Mesothelial cell of epicardium (in vitro differentiated cells): ENCODE data around the gene SV2B. TPM values are rescaled to one million over a fixed set of nuclear protein-coding genes. Genes with fewer than 3 reads are reported as not detected.

Source experiments
- DNase-seq, 2 experiments: peaks; one replicate each; pipeline ENCODE4 v3.0.0; 2021; ENCODE audit warnings: low spot score in 2 of 2; ENCODE audit not compliant: unreplicated experiment in 2 of 2
- H3K27ac Mint-ChIP-seq: 2 replicates; pipeline ENCODE4 v1.8.0; 2021; ENCODE audit warnings: mixed read lengths
- H3K27me3 Mint-ChIP-seq: 2 replicates; pipeline ENCODE4 v1.8.0; 2021; ENCODE audit warnings: low read depth, mixed read lengths
- H3K36me3 Mint-ChIP-seq: 2 replicates; pipeline ENCODE4 v1.8.0; 2021; ENCODE audit warnings: mixed read lengths
- H3K4me1 Mint-ChIP-seq: 2 replicates; pipeline ENCODE4 v1.8.0; 2021; ENCODE audit warnings: mixed read lengths
- H3K4me3 Mint-ChIP-seq: 2 replicates; pipeline ENCODE4 v1.8.0; 2021; ENCODE audit warnings: mild to moderate bottlenecking, moderate library complexity, mixed read lengths
- H3K9me3 Mint-ChIP-seq: 2 replicates; pipeline ENCODE4 v1.8.0; 2021; ENCODE audit warnings: mixed read lengths
- CTCF ChIP-seq: fragments of 200-600 bp; sonication (generic); IDR thresholded peaks from one replicate; pipeline ENCODE4 v1.5.0; 2021; ENCODE audit warnings: antibody characterized with exemption; ENCODE audit not compliant: unreplicated experiment
- total RNA-seq: library from RNA; stranded (reverse); gene quantifications from 3 replicates; pipeline ENCODE4 v1.2.1, GENCODE V29; 2021

SV2B gene
- total RNA-seq, 1 donor from 2014 or later: 0.29 TPM

- DNase-seq: no peak
- Mint-ChIP-seq H3K4me1 (no peaks in the 10 kb centered on the region), H3K4me3 (no peak overlapping the region), H3K36me3 (no peaks in the 10 kb centered on the region), H3K9me3 (peaks cover 5% of the 10 kb centered on the region), H3K27me3 (peaks cover 54% of the 10 kb centered on the region), H3K27ac (no peak overlapping the region)
- no peak for TF ChIP-seq CTCF
Measured at GRCh38 chr15:91345736-91346135, 245.7 kb downstream of the SV2B start.

- DNase-seq: no peak
- H3K27ac Mint-ChIP-seq: no peak overlapping the region
- H3K4me1 Mint-ChIP-seq: no peaks in the 10 kb centered on the region
- no peaks in the 10 kb centered on the region for H3K36me3 Mint-ChIP-seq
- peaks cover 54% of the 10 kb centered on the region for H3K27me3 Mint-ChIP-seq
- H3K9me3 Mint-ChIP-seq: peaks cover 5% of the 10 kb centered on the region
- no peak for TF ChIP-seq CTCF
- no peak overlapping the region for H3K4me3 Mint-ChIP-seq
Measured at GRCh38 chr15:91346259-91346658, 246.2 kb downstream of the SV2B start.

GRCh38 chr15:91348752-91349500 is 248.9 kb downstream of the SV2B start:
- Mint-ChIP-seq H3K27ac (no peak overlapping the region), H3K36me3 (no peaks in the 10 kb centered on the region), H3K4me1 (no peaks in the 10 kb centered on the region), H3K9me3 (peaks cover 5% of the 10 kb centered on the region), H3K4me3 (no peak overlapping the region), H3K27me3 (peaks cover 58% of the 10 kb centered on the region)
- no peak for DNase-seq
- no peak for TF ChIP-seq CTCF

Other genes with a start within 250 kb of the SV2B start
- 97.7 to 98.8 TPM (median 98.8 TPM) in 3 replicates for gene FURIN, start 231.7 kb upstream of the SV2B start, total RNA-seq
- 26.5 to 32.6 TPM (median 29.4 TPM) in 3 replicates for gene FES, start 215.8 kb upstream of the SV2B start, total RNA-seq
- 89.0 to 104 TPM (median 101 TPM) in 3 replicates for gene MAN2A2, start 197.0 kb upstream of the SV2B start, total RNA-seq
- gene HDDC3, start 167.7 kb upstream of the SV2B start, total RNA-seq: 11.5 to 12.4 TPM (median 11.9 TPM) in 3 replicates
- gene UNC45A, start 165.0 kb upstream of the SV2B start, total RNA-seq: 75.8 to 79.7 TPM (median 79.3 TPM) in 3 replicates
- gene RCCD1, start 145.4 kb upstream of the SV2B start, total RNA-seq: 18.6 to 21.5 TPM (median 20.2 TPM) in 3 replicates
- 51.7 to 59.1 TPM (median 56.9 TPM) in 3 replicates for gene PRC1, start 105.7 kb upstream of the SV2B start, total RNA-seq
- 21.7 to 26.2 TPM (median 25.2 TPM) in 3 replicates for gene VPS33B, start 77.7 kb upstream of the SV2B start, total RNA-seq